Esophagus (tissue), 2 donors: ENCODE measurements around the gene LHPP. TPM values are rescaled to one million over a fixed set of nuclear protein-coding genes. Genes with fewer than 3 reads are reported as not detected.

Experiments
- H3K27ac ChIP-seq, 2 donors: one replicate each; pipeline ENCODE4 v1.5.1; 2013; ENCODE audit warnings: low read depth in 2 of 2, mild to moderate bottlenecking in 2 of 2, inconsistent platforms in 1 of 2, low read length in 1 of 2, moderate library complexity in 1 of 2
- H3K27me3 ChIP-seq, 2 donors: one replicate each; pipeline ENCODE4 v1.6.1; 2013; ENCODE audit warnings: low read length in 2 of 2, control low read depth in 1 of 2, mild to moderate bottlenecking in 1 of 2; ENCODE audit not compliant: insufficient read depth in 2 of 2, control insufficient read depth in 1 of 2
- H3K36me3 ChIP-seq, 2 donors: one replicate each; pipeline ENCODE4 v1.6.1; 2013; ENCODE audit warnings: low read length in 1 of 2; ENCODE audit not compliant: control insufficient read depth in 2 of 2, insufficient read depth in 2 of 2
- H3K4me1 ChIP-seq, 2 donors: one replicate each; pipeline ENCODE4 v1.6.1; 2013; ENCODE audit warnings: low read length in 1 of 2; ENCODE audit not compliant: control insufficient read depth in 2 of 2, insufficient read depth in 2 of 2
- H3K4me3 ChIP-seq, 2 donors: one replicate each; pipeline ENCODE4 v1.5.1; 2013; ENCODE audit warnings: low read length in 2 of 2, mild to moderate bottlenecking in 2 of 2, low read depth in 1 of 2, moderate library complexity in 1 of 2
- H3K9me3 ChIP-seq, 2 donors: one replicate each; pipeline ENCODE4 v1.6.1; 2013; ENCODE audit warnings: mild to moderate bottlenecking in 2 of 2, low read depth in 1 of 2, low read length in 1 of 2, moderate library complexity in 1 of 2; ENCODE audit not compliant: control insufficient read depth in 2 of 2, insufficient read depth in 1 of 2
- whole genome bisulfite sequencing, 2 donors: extraction: QIAGEN DNeasy Blood & Tissue Kit; methylation state at CpG; one replicate each; pipeline ENCODE4 v1.1.7; 2013; 5-methylcytosine and 5-hydroxymethylcytosine counted together
- polyA plus RNA-seq, 2 donors: library from polyadenylated mRNA; stranded (reverse); fragments of 200-250 nt; gene quantifications; one replicate each; pipeline ENCODE4 v1.2.3, GENCODE V29; 2013
- donor health status: healthy with polysubstance abuse.
- donor health status: Bipolar disorder and iron deficiency.

Gene LHPP
- polyA plus RNA-seq, 2 donors = 23.0 to 23.4 TPM

DNA sequence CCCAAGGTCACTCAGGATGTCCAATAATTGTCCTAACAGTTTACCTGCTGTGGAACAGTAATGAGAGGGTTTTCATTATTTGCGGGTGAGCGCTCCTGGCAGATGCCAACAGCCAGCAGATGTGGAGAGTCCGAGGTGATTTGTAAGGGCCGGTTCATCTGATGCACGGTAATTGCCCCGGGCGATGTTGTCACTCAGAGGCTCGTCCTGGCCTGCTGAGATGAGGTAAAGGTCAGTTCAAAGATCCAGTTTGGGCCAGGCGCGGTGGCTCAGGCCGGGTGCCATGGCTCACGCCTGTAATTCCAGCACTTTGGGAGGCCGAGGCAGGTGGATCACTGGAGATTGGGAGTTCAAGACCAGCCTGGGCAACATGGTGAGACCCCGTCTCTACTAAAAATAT is 16.9 kb downstream of the LHPP start:
- H3K27me3 ChIP-seq = no peaks in the 10 kb centered on the region
- no peaks in the 10 kb centered on the region for H3K9me3 ChIP-seq
- H3K27ac ChIP-seq = no peak overlapping the region
- 77 to 79% methylated on average over 14 of the region's 14 CpGs for WGBS, 2 donors
- no peaks in the 10 kb centered on the region for H3K36me3 ChIP-seq
- H3K4me1 ChIP-seq = peaks cover 0 to 5% of the 10 kb centered on the region in 2 donors
- H3K4me3 ChIP-seq = no peak overlapping the region

DNA sequence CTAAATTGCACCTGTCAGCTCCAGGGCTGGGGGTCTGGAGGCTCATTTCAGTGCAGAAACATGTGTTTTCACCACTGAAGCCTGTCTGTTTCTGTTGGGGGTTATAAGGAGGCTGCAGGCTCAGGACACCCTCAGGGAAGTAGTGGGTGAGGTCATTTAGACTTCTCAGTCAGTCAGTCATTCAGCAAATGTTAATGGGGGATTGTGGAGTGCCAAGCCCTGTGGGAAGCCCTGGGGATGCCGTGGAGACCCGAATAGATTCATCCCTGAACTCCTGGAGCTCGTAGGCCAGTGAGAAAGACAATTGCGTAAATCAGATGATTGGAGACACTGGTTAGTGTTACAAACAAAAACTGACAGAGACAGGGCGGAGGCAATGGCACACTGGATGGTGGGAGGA is 19.2 kb downstream of the LHPP start:
- 84 to 86% methylated on average over 5 of the region's 5 CpGs for WGBS, 2 donors
- Histone ChIP-seq H3K27ac (no peak overlapping the region), H3K9me3 (no peaks in the 10 kb centered on the region)

DNA sequence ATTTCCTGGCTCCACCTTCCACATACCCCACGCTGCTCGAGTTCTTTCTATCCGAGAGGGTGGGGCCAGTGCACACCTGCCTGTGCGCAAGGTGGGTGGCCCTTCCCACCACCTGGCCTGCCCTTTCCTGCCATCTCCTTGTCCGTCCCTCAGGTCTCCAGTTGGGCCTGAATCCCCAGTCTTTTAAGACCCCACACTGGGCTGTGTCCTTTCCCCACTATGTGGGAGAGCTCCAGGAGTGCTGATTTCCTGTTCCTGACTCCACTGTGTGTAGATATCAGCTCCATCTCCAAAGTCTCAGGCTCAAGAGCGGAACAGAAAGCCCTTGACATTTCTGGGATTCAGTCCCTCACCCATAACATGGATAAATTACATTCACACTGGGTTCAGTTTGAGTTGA is 20.1 kb downstream of the LHPP start:
- 88 to 91% methylated on average over 6 of the region's 6 CpGs for WGBS, 2 donors
- Histone ChIP-seq H3K9me3 (peaks cover 0 to 3% of the 10 kb centered on the region in 2 donors), H3K36me3 (peaks cover 4% of the 10 kb centered on the region in 2 donors), H3K27me3 (no peaks in the 10 kb centered on the region), H3K4me3 (no peak overlapping the region), H3K27ac (no peak overlapping the region), H3K4me1 (peaks cover 0 to 2% of the 10 kb centered on the region in 2 donors)

More for the DNA sequence above, 19.2 kb downstream of the LHPP start:
- Histone ChIP-seq H3K4me1 (peaks cover 0 to 2% of the 10 kb centered on the region in 2 donors), H3K4me3 (no peak overlapping the region), H3K27me3 (no peaks in the 10 kb centered on the region), H3K36me3 (peaks cover 0 to 4% of the 10 kb centered on the region in 2 donors)

DNA sequence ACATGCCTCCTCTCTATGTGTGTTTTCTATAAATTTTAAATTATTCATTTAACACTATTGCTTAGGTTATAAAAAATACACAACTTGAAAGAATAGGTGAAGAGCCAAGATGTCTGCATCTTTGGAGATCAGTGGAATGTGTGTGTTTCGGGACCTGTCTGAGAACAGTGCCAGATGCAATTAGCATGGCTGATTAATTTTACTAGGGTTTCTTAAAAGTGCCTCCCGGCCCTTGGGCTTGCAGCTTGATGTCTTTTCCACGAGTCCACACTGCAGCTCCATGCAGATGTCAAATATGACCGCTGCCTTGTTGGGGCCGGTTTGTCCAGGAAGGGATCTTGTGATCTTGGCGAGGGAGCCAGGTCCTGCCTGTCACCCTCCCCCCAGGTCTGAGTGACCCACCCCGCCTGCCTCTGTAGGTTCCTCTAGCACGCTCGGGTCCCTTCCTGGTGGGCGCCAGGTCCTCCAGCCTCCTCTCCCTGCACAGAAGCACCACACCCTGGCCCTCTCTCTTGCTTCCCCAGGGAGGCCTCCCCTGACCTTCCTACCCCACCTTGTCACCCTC is 20.7 kb downstream of the LHPP start:
- no peak overlapping the region for H3K27ac ChIP-seq
- H3K9me3 ChIP-seq = peaks cover 0 to 4% of the 10 kb centered on the region in 2 donors
- no peaks in the 10 kb centered on the region for H3K27me3 ChIP-seq
- WGBS, 2 donors = 81 to 86% methylated on average over 10 of the region's 10 CpGs
- H3K36me3 ChIP-seq = peaks cover 4 to 5% of the 10 kb centered on the region in 2 donors
- no peak overlapping the region for H3K4me3 ChIP-seq
- peaks cover 0 to 2% of the 10 kb centered on the region in 2 donors for H3K4me1 ChIP-seq

DNA sequence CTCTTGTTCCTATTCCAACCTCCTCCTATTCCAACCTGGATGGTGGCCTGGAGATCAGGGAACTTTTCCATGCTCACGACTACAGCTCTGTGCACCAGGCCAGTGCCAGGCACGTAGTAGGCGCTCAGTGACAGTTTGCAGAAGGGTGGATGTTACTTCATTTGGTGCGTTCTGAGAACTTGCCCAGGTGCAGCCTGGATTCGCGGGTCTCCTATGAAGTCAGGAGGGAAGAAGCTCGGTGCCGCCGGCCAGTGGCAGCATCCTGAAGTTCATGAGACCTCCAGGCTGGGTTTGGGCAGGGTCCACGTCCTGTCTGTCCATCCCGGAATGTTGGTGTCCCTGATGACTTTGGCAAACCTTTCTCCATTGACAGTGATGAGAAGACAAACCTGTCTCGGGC is 21.3 kb downstream of the LHPP start:
- H3K36me3 ChIP-seq = peaks cover 4 to 5% of the 10 kb centered on the region in 2 donors
- WGBS, 2 donors = 85 to 87% methylated on average over 12 of the region's 12 CpGs

DNA sequence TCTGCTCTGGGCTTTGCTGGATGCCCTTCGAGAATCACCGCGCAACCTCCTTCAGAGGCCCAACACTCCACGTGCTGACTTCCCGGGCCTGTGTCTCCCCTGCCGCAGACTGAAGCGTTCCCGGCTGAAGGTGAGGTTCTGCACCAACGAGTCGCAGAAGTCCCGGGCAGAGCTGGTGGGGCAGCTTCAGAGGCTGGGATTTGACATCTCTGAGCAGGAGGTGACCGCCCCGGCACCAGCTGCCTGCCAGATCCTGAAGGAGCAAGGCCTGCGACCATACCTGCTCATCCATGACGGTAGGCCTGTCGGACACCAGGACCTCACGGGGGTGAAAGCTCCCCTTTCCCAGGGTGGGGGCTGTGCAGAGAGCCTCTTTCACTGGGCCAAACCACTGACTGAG is 22.4 kb downstream of the LHPP start:
- 96 to 98% methylated on average over 17 of the region's 17 CpGs for WGBS, 2 donors
- H3K36me3 ChIP-seq = peaks cover 4 to 5% of the 10 kb centered on the region in 2 donors
- no peak overlapping the region for H3K4me3 ChIP-seq
- peaks cover 0 to 4% of the 10 kb centered on the region in 2 donors for H3K9me3 ChIP-seq
- H3K27ac ChIP-seq = no peak overlapping the region
- H3K4me1 ChIP-seq = no peaks in the 10 kb centered on the region
- H3K27me3 ChIP-seq = no peaks in the 10 kb centered on the region

More for the DNA sequence above, 21.3 kb downstream of the LHPP start:
- Histone ChIP-seq H3K27me3 (no peaks in the 10 kb centered on the region), H3K4me3 (no peak overlapping the region), H3K9me3 (peaks cover 0 to 4% of the 10 kb centered on the region in 2 donors), H3K4me1 (peaks cover 0 to 2% of the 10 kb centered on the region in 2 donors), H3K27ac (no peak overlapping the region)

DNA sequence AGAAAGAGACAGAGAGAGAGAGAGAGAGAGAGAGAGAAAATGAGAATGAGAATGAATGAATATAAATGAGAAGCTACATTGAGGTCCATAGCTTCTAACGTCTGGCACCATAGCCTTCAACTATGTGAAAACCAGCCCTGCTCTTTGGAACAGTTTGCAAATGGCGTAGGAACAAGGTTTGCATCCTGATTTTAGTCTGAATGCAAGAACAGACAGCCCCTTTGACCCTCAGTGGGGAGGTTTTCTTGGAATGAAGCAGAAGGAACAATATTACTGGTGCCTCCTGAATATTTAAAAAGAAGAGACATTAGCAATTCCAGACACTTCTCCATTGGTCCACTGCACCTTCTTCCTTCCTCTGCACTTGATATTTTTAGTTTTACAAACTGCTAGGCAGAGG is 23.0 kb downstream of the LHPP start:
- H3K27ac ChIP-seq = no peak overlapping the region
- H3K27me3 ChIP-seq = no peaks in the 10 kb centered on the region
- peaks cover 0 to 4% of the 10 kb centered on the region in 2 donors for H3K9me3 ChIP-seq
- peaks cover 4 to 5% of the 10 kb centered on the region in 2 donors for H3K36me3 ChIP-seq
- H3K4me3 ChIP-seq = no peak overlapping the region
- H3K4me1 ChIP-seq = no peaks in the 10 kb centered on the region
- 75 to 88% methylated on average over 2 of the region's 2 CpGs for WGBS, 2 donors

DNA sequence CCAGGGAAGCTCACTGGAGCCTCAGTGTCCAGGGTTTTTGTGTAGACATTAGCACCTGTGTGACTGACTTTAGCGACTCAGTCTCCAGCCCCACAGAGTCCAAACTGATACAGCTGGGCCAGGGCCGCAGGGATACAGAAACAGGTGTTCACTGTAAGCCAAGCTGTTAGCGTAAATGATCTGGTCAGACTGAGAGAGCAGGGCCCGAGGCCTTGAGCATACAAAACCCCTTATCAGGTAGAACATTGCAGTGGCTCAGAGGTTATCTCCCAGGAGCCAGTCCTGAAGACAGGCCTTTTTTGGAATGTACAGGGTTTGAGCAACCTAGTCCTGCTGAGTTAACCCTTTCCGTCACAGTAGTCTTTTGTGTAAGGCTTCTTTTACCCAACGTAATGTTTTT is 25.0 kb downstream of the LHPP start:
- peaks cover 0 to 4% of the 10 kb centered on the region in 2 donors for H3K9me3 ChIP-seq
- no peak overlapping the region for H3K4me3 ChIP-seq
- H3K36me3 ChIP-seq = peaks cover 5 to 12% of the 10 kb centered on the region in 2 donors
- H3K27me3 ChIP-seq = no peaks in the 10 kb centered on the region
- no peak overlapping the region for H3K27ac ChIP-seq
- H3K4me1 ChIP-seq = no peaks in the 10 kb centered on the region
- 91 to 94% methylated on average over 6 of the region's 6 CpGs for WGBS, 2 donors

DNA sequence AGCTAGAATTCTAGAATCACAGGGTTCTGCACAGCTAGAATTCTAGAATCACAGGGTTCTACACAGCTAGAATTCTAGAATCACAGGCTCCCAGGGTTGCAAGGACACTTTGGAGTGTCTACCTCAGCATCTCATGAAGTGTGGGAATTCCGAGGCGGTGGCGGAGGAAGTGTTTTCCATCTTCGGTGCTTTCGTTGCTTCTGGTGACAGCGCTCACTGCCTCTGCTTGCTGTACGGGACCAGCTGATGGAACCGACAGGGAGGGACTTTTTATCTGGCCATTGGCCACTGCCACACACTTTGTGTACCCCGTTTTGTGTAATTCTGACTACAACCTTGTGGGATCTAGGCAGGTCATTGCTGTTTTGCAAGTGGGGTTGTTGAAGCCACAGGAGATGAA is 29.5 kb downstream of the LHPP start:
- Histone ChIP-seq H3K4me1 (peaks cover 0 to 4% of the 10 kb centered on the region in 2 donors), H3K27me3 (no peaks in the 10 kb centered on the region), H3K27ac (no peak overlapping the region), H3K9me3 (peaks cover 0 to 4% of the 10 kb centered on the region in 2 donors), H3K4me3 (no peak overlapping the region), H3K36me3 (peaks cover 5 to 11% of the 10 kb centered on the region in 2 donors)
- WGBS, 2 donors = 96 to 98% methylated on average over 9 of the region's 9 CpGs

DNA sequence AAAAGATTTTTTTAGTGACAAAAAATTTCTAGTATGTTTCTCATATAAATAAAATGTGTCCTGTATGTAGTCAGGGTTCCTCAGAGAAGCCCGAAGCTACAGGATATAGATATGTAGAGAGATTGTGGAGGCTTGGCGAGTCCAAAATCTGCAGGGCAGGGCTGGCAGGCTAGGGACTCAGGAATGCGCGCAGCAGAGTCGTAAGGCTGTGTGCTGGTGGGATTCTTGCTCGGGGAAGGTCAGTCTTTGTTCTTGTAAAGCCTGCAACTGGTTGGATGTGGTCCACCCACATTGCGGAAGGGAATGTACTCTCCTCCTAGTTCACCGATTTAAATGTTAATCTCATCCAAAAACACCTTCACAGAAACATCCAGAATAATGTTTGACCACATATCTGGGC is 30.6 kb downstream of the LHPP start:
- Histone ChIP-seq H3K27me3 (no peaks in the 10 kb centered on the region), H3K27ac (no peak overlapping the region), H3K36me3 (peaks cover 0 to 11% of the 10 kb centered on the region in 2 donors), H3K9me3 (no peaks in the 10 kb centered on the region), H3K4me3 (no peak overlapping the region), H3K4me1 (peaks cover 0 to 4% of the 10 kb centered on the region in 2 donors)
- WGBS, 2 donors = 93 to 94% methylated on average over 8 of the region's 8 CpGs
